ENCODE measurements around the gene WDR33.

GRCh38 chr2:127676906-127677305, 134.1 kb downstream of the WDR33 start:
- TF ChIP-seq MYC (IDR thresholded peaks at IDR 0.05; ENCODE audit: low read depth, low read length) (no peak), CTCF (IDR thresholded peaks at IDR 0.05; ENCODE audit: extremely low read depth in 1 of 2, insufficient read depth in 1 of 2, low read depth in 1 of 2, low read length in 2 of 2) (no peak), POLR2A (IDR thresholded peaks at IDR 0.05; ENCODE audit: low read depth, low read length) (no peak), EZH2 (IDR thresholded peaks at IDR 0.05; ENCODE audit: borderline replicate concordance, low read depth, low read length, severe bottlenecking) (no peak), POLR2AphosphoS5 (IDR thresholded peaks at IDR 0.05; ENCODE audit: insufficient read depth, low read depth, low read length) (no peak)

Measured in endothelial cell of umbilical vein (primary cell).